A549 treated with GW870086 at 1 μM for 4 hours (cell line): Measurements from ENCODE around the gene IQCC. TPM values are rescaled to one million over a fixed set of nuclear protein-coding genes. Genes with fewer than 3 reads are reported as not detected.

Experiments
- total RNA-seq: library from RNA; stranded (reverse); fragments of 200-300 nt; extraction: Qiagen RNA extraction; gene quantifications from 5 replicates; pipeline ENCODE4 v1.2.3, GENCODE V29; 2022; ENCODE audit warnings: low read depth

The IQCC gene
- 1.7 to 2.1 TPM (median 2.0 TPM) in 5 replicates for total RNA-seq

DNA sequence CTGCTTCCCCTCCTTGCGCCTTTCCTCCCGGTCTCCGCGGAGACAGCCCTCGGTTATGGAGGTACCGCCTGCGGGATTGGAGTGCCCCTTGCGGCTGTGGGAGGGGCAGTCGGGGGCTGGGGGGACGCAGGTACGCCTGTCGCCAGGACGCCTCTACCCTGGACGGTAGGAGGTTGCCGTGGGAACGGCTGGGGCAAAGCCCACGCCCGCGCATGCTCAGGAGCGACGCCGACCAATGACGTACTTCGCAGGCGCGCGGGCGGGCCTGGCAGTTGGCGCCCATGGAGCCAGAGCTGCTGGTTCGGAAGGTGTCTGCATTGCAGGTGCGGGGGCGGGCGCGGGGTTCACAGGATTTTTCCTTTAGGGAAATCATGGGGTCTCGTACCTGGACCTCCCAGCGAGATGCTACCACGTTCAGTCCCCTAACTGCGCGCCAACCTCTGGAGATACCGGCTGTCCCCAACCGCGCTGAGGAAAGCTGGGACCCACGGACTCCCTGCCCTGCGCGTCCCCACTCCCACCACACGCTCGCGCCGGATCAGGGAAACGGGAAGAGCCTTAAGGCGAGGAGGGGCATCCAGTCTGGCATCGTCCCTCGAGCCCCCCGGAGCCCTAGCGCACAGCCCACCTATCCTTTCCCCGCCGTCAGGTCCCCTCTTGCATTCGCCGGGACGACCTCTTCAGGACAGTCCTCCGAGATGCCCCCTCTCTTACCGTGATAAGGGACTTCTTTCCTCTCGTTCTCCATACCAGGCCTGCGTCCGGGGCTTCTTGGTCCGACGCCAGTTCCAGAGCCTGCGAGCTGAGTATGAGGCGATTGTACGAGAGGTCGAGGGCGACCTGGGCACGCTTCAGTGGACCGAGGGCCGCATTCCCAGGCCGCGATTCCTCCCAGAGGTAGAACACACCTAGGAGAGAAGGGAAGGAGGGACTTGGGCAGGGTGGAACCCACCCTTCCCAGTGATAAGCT lies at the start of gene IQCC:
Gene IQCC, plus strand, starts transcription at position 271 of the 970 bp plus-strand sequence. Its CDS starts 11 bp downstream, at position 282.

DNA sequence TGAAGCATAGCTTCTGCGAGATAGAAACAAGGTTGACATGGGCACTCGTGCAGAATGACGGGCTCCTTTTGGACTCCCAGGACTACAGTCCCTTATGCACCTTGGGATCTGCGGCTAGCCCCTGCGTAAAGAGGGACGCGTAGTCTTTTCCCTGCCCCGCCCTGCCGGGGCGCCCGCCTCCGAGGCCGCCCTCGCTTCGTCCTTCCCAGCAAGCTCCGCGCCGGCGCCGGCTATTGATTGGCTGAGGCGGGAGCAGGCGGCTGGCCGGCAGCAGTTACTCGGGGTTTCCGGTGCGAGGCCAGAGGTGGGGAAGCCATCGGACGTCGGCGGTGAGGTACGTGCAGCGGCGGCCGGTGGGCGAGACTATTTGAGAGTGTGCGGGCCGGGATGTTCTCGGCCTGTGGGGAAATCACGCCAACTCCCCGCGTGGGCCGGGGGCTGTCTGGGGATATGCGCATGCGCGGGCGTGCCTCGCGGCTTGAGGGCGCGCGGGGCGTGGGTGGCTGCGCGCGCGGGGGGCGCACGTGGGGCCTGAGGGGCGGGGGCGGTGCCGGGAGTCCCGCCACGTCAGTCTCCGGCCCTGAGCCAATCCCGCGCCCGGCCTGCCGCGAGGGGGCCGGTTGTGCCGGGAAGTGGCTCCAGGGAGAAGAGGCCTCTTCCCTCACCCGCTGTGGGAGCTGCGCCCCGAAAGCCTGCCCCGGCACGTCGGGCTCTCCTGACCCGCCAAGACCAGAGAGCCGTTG lies 25.9 kb upstream of the IQCC start, which contains the start of gene TXLNA:
Gene TXLNA, plus strand, starts transcription at position 233 of the 743 bp plus-strand sequence. CDS start 671 bp downstream, outside the sequence.

DNA sequence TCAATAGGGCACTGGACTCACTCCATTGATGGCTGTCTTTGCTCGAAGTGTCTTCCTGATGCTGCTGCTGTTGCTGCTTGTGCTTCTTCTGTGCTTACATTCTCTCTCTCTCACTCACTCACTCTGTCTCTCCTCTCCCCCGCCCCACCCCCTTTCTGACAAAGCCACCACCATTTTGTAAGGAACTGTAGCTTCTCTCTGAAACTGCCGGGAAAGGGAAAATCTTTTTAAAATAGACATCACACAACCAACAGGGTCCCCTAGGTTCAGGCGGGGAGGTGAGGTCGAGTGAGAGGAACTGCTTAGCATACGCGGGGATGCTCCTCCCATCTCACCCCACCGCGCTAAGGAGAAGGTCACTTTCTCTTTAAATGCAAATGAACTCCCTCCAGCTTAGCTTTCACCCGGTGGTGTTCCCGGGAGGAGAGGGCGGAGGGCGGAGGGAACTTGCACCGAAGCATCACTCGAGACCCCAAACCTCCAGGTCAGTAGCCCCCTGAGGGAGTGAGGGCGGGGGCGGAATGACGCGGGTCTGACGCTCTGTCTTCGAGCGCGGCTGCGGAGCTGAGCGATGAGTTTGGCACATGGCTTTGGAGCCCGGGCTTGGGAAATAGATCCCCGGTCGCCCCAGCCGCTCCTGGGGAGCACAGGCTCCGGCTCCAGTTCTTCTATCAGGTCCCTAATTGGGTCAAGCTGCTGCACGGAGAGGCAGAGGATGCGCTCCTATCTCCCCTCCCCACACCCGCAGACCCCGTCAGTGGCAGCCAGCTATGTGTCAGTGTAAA lies 5.1 kb upstream of the IQCC start, which contains the start of gene CCDC28B:
Gene CCDC28B, plus strand, starts transcription at position 370 of the 785 bp plus-strand sequence. CDS start 1,341 bp downstream, outside the sequence.

DNA sequence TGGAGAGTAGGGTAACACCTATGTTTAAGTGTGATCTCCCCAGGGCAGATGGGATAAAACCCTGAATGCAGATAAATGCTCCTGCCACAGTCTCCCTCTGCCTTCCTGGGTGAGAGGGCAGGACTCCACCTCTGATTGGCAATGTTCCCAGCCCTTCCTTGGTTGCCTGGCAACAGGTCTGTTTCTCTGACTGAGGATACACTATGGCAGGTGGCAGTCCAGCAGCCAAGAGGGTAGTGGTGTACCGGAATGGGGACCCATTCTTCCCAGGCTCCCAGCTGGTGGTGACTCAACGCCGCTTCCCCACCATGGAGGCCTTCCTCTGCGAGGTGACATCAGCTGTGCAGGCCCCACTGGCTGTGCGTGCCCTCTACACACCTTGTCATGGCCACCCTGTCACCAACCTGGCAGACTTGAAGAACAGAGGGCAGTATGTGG lies 3.4 kb downstream of the IQCC start, which contains the start of gene DCDC2B:
Gene DCDC2B, plus strand, starts transcription at position 199 of the 438 bp plus-strand sequence. Its CDS starts 5 bp downstream, at position 204.

DNA sequence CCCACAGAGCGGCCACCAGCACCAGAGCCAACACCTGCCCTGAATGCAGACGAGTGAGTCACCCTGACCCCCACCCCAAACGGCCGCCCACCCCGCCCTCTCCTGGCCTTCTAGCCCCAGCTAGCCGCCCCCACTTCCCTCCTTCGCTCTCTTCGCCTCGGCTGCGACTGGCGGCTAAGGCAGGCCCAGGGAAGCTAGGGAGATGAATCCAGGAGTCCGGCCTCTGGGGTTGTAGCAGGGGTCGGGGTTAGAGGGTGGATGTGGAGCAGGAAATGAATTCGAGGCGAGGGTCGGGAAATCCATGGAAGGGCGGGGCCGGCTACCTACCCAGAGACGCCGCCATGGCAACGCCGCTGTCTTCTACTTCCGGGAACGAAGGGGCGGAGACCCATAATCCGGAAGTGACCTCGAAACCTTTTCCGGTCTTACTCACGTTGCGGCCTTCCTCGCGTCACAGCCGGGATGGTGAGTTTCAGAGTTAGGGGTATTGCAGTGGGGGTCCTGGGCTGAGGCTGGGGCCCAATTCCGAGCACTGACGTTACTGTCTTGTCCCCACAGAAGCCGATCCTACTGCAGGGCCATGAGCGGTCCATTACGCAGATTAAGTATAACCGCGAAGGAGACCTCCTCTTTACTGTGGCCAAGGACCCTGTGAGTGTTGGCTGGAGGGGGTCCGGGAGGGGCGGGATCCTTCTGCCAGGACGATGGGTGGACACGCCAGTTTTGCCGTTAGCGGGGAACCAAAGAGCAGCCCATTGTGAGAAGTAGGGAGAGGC lies 16.7 kb downstream of the IQCC start, which contains the start of the genes EIF3I and TMEM234:
Gene EIF3I, plus strand, starts transcription at position 428 of the 776 bp plus-strand sequence. Its CDS starts 35 bp downstream, at position 463.
Gene TMEM234, minus strand, starts transcription at position 374 of the 776 bp plus-strand sequence. Its CDS starts 31 bp downstream, at position 343.

DNA sequence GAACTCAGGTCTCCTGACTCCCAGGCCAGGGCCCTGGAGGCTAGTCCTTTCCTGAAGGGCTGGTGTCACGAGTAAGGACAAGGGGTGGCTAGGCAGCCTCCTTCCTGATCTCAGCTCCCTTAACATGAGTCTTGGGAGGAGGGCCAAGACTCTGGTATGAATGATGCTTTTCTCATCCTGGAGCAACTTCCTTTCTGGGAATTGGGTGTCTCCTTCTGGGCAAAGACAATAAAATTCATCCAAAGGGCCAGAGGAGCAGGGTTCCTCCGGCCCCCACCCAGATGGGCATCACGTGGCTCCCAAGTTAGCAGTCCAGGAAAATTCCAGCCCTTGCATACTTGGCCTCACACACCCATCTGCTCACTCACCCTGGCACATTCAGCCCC lies 41.4 kb downstream of the IQCC start, which contains the start of gene FAM167B:
Gene FAM167B, plus strand, starts transcription at position 335 of the 386 bp plus-strand sequence. CDS start 200 bp downstream, outside the sequence.

DNA sequence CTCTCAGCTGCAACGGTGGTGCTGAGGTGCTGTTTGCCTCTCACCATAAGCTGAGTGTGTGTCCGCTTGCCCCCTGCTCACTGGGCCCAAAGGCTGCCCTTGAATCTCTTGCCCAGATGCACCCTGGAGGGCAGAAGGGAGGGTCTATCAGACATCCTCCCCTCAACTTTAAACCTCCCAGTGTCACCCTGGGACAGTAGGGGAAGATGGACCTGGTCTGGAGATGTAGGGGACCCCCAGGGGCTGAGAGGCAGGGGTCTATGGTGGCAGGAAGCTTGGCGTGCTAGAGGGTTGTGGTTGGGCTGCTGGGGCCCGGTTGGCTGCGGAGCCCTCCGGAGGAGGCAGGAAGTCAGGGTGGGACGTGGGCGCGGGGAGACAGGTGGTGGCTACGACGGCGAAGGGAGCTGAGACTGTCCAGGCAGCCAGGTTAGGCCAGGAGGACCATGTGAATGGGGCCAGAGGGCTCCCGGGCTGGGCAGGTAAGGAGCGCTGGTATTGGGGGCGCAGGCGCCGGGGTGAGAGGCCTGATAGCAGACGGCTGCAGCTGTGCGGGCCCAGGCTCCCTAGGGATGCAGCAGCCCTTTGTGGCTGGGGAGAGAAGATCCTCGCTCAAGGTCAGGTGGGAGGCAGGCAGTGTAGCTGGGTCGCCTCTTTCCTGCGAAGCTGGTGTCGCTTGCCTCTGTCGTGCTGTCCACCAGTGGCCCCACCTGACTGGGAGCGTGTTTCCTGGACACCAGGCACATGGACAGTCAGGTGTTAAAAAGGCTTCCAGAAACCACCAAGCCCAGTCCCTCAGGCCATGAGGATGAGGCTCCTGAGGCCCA lies 45.6 kb downstream of the IQCC start, which contains the start of gene LCK:
Gene LCK, plus strand, starts transcription at position 373 of the 824 bp plus-strand sequence. CDS start 23,065 bp downstream, outside the sequence.

Other genes with a start within 250 kb of the IQCC start
- gene KHDRBS1, start 191.8 kb upstream of the IQCC start, total RNA-seq, result 116 to 144 TPM (median 131 TPM) in 5 replicates
- 8.2 to 14.0 TPM (median 10.6 TPM) in 5 replicates for gene TMEM39B, start 132.7 kb upstream of the IQCC start, total RNA-seq
- gene KPNA6, start 97.6 kb upstream of the IQCC start, total RNA-seq, result 14.4 to 16.7 TPM (median 15.1 TPM) in 5 replicates
- gene TXLNA, start 26.0 kb upstream of the IQCC start, total RNA-seq, result 26.1 to 30.7 TPM (median 27.5 TPM) in 5 replicates
- 1.1 to 2.1 TPM (median 1.3 TPM) in 5 replicates for gene CCDC28B, start 5.1 kb upstream of the IQCC start, total RNA-seq
- gene DCDC2B, start 3.4 kb downstream of the IQCC start, total RNA-seq, result not detected in 5 replicates
- gene TMEM234, start 16.7 kb downstream of the IQCC start, total RNA-seq, result 6.6 to 9.4 TPM (median 7.4 TPM) in 5 replicates
- 269 to 289 TPM (median 275 TPM) in 5 replicates for gene EIF3I, start 16.7 kb downstream of the IQCC start, total RNA-seq
- 0.32 to 0.75 TPM (median 0.38 TPM) in 5 replicates for gene FAM167B, start 41.6 kb downstream of the IQCC start, total RNA-seq
- gene LCK, start 45.6 kb downstream of the IQCC start, total RNA-seq, result 0.06 TPM in 1 of 5 replicates, not detected in the others
- gene HDAC1, start 86.4 kb downstream of the IQCC start, total RNA-seq, result 50.9 to 56.2 TPM (median 54.5 TPM) in 5 replicates
- 57.0 to 70.3 TPM (median 65.5 TPM) in 5 replicates for gene MARCKSL1, start 130.6 kb downstream of the IQCC start, total RNA-seq
- 2.7 to 4.6 TPM (median 3.3 TPM) in 5 replicates for gene FAM229A, start 156.8 kb downstream of the IQCC start, total RNA-seq
- 0.14 TPM in 1 of 5 replicates, not detected in the others for gene TSSK3, start 156.9 kb downstream of the IQCC start, total RNA-seq
- 17.8 to 20.3 TPM (median 19.8 TPM) in 5 replicates for gene BSDC1, start 188.8 kb downstream of the IQCC start, total RNA-seq